Kasumi-1 (cell line): ENCODE measurements around the gene MAML2.
A peak's percentile ranks its signal among the peaks of the same experiment; 100 is the strongest.

ENCODE experiments used
- DNase-seq, 2 experiments: peaks; one replicate each; lab custom pipeline; 2025; lab: John Stamatoyannopoulos, UW

Gene MAML2

DNA sequence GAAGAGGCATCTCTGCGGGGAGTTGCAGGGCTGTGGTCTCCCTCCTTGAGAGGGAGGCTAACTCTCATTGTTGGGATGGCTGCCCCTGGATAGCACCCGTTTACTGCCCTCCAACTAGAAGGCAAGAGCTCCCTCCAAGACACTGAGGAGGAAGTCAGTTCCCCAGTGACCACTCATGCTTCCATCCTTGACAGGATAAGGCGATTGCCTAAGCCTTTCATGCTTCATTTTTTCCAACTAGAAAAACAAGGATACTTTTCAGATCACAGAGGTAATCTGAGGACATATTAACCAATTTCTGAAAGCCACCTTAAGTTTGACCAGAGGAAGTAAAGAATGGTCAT, 186.6 kb downstream of the MAML2 start:
- no peak for DNase-seq

DNA sequence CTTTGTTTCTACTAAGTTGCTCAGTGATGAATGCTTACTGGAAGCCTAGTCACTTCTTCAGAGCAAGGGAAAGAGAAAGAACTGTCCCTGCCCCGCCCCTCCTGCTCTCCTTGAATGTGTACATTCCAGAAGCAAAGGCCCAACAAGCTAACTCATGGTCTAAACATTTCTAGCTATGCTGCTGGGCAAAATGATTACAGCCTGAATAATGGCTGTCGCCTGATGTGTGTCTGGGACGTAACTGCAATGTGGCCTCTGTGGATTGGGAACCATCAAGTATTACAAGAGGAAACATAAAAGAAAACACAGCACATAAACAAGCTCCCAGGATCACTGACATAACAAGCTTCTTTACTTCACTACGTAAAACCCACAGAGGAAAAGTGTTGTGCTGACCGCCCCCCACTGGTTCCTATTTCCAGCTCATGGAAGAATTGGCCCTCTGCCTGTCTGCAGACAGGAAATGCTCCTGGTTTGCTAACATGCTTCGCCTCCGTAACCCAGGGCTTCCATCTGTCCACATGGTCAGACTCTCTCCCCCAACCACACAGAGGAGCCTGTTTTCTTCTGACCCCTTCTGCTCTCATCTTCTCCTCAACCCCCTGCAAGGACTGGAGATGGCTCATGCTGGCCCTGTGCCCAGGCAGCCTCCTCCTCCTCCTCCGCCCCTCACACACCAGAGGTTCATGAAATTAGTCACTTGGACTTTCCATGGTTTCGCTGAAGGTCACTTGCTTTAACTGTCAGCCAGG, 187.2 kb downstream of the MAML2 start:
- DNase-seq: peak; percentile 48 to 76

DNA sequence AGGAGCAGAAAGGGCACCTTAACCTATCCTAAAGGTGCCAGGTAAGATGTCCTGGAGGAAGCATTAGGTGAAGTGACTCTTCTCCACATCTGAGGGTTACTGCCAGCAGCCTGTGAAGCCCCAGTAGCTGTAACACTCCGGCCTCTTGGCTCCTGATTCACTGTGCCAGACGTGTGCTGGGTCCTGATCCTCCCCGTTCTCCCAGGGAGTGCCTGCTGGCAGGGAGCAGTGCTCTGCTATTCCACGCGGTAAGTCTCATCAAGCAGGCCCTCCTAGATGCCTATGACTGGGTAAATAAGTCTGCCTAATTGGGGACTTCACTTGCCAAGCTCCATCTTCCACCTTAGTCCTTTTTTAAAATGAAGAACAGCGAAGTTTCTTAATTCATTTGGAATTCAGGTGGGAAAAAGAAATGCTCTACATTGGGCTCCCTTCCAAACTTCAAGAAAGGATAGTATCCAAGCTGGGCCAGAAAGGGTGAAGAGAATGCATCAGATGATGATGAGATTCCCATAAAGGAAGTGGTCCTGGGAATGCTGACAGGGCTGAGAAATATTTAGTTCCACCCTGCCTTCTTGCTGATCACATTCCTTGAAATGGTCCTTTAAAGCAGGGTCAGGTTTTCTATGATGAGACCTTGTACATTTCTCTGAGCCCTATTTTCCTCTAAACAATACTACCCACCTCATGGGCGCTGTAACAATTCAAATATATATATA, 188.0 kb downstream of the MAML2 start:
- no peak for DNase-seq

DNA sequence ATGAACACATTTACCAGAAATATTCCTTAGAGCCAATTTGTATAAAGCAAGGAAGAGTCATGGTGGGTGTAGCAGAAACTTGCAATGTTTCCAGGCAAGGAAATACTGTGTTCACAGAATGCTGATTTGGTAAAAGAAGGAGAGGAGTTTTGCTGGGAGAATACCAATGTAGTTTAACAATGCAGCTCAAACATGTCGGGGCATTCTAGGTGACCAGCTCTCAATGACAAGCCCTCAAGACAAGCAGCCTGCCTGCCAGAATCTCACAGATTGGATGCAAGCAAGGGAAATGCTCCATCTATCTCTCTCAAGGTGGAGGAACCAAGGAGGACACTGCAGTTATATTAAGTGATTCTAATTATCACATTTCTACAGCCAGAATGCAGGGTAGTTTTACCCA, 190.4 kb downstream of the MAML2 start:
- DNase-seq: no peak

DNA sequence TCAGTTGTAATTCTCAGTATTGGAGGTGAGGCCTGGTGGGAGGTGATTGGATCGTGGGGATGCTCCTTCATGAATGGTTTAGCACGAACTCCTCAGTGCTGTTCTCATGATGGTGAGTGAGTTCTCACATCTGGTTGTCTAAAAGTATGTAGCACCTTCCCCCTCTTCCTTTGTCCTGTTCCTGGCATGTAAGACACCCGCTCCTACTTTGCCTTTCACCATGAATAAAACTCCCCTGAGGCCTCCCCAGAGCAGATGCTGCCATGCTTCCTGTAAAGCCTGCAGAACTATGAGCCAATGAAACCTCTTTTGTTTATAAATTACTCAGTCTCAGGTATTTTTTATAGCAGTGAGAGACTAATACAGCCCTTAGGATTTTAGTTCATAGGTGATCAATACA, 191.5 kb downstream of the MAML2 start:
- DNase-seq: no peak

DNA sequence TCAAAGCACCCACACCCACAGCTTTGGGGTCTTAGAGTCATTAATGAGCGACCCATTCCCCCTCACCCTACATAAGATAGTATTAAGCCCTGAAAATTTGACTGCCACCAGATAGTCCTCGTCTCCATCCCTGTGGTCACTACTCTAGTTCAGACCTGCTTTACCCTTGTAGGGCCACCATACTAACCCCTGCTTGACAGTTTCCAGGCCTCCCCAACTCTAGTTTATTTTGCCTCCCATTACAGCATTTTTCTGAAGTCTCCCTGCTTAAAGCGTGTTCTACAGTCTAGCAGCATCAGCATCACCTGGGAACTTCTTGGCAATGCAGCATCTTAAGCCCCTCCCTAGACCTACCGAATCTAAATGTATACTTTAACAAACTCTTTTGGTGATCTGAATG, 192.4 kb downstream of the MAML2 start:
- DNase-seq: no peak

DNA sequence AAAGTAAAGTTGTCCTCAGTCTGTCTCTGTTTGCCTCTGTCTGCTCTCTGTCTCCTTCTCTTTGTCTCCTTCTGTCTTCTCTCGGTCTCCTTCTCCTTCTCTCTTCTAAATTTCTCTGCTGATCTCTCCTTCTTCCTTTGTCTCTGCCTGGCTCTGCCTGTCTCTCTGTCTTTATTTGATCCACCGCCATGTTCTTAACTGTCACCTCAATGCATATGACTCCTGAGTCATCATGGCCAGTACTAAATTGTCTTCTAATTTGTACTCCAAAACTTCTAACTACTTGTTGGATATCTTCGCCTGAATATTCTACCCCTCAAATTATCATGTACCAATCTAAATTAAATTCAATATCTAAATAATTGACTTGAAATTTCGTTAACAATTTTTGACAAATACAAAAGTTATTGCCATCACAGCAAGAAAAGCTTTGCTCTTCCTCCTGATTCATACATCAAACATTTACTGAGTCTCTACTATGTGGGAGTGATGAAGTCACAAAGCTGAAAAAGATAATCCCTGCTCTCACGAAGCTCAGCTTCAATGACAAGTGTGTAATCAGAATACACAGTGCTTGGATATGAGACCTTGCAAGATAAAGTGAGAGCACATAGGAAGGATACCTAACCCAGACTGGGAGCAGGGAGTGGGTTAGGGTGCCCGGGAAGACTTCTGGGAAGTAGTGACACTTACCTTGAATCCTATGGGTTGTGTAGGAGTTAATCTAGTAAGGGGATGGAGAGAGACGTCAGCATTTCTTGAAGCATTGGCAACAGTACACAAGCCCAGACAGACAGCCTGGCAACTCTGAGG, 193.0 kb downstream of the MAML2 start:
- no peak for DNase-seq

DNA sequence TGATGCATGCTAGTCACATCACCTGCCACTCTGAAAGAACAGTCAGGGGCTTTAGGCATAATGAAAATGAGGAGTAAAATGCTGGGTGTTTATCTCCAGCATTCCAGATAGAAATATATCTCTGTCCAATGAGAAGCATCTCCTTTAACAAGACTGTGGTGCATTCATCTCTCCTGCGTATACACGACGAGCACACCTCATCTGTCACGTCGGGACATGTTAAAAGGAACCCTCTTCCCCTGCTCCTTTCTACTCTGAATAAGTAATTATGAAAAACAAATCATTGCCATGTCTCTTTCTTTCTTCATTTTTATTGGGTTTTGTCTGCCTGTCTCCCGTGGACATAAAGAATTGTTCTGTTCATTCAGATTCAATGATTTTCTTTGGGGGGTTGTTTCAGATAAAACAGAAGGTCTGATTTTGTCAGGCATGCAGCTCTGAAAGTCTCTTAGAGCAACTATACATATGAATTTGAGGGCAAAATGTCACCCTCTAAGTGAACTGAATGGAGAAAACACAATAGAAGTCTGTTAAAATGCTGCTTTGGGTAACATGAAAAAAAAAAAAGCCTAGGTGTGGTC, 195.0 kb downstream of the MAML2 start:
- DNase-seq: no peak

DNA sequence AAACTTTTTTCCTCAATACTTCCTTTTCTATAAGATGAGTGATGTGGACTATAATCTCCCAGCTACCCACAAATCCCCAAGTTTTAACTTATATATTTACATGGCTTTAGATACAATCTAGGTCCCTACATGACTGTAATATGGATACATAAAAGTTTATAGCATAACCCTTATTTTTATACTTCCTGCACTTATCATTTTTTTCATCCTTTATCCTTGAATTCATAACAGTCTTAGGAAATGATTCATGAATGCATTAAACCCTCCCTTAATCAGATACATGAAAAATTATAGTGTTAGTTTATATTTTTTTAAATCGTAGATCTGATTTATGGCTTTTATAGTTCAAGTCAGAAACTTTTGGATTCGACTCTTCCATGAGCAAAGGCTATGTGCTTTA, 195.8 kb downstream of the MAML2 start:
- DNase-seq: no peak

DNA sequence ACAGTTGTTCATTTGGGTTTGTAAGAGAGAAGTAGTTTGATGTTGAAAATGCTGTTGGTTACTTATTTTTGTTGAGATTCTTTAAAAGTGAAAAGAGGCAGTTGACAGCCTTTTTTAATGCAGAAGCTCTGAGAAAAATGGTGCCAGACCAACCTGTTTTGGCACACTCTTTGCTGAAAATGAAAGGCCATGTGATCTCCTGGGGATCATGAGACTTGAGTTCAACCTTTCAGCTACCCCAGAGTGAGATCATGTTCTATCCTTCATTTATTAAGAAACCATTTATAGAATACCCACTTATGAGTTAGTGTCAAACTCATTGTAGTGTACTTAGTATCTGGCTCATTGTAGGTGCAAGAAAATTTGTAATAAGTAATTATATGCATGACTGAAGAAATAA, 196.2 kb downstream of the MAML2 start:
- DNase-seq: no peak

DNA sequence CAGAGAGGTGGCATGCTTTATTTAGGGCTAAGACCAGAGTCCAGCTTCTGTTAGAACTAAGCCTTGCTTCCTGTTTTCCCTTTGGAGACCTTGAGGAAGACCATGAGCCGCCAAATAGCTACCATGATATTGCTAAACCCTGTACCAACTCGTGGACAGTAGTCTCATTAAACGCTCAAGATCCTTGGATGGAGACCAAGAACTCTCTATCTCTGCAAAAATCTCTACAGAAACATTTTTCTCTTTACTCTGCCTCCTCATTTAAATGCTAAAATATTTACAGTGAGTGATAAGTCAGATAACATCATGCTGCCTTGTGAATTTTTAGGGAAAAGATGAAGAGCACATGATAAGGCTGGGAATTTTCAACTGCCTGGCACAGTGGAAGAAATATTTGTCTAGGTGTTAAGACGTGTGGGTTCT, 197.8 kb downstream of the MAML2 start:
- no peak for DNase-seq

DNA sequence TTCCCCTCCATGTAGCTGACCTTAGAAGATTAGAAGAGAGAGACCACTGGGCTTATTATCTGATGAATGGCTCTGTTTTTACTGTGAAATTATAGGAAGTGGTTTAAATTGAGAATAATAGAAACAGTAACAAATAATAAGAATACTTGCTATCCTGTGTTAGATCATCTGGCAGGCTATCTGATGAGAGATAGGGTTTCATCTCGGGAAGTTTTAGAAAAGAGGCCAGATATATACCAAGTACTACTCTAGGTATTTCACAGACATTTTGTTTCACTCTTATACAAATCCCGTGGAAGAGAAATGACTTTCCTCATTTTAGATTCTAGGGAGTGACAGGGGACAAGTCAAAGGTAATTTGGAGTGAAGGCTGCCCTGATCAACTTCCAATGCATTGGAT, 198.4 kb downstream of the MAML2 start:
- DNase-seq: no peak

DNA sequence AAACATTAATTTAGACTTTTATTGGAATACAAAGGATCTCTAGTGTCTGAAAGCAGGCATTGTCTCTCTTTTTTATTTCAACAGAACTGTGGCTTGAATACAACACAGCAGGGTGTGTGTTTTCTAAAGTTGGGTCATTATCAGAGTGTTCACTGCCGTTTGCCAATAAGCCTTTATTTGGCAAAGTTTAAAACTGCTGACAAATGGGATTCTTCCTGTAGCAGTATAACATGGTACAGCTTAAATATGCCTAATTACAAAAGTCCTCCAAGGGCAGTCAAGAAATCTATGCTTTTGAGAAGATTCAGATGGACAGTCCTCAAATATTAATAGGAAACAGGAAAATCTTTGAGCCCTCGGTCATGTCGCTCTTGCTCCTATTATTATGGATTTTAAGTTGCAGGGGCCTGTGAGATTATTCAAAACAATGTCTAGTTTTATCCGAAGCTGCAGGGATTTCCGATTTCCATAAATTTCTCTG, 199.9 kb downstream of the MAML2 start:
- no peak for DNase-seq

DNA sequence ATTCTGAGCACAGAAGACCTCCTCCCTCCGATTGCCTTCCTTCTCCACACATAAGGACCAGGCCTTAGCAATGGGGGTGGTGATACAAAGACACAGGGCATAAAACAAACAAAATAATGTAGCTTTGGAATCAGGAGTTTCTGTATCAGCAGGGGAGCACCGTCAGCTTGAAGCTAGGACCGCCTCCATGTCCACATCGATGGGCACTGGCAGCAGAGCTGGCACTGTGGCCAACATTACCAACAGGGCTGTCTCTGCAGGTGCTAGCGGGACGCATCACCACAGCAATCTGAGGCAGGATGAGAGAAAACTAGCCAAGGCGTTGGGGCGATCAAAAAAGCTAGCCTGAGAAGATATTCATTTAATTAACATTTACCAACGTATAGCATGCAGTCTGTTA, 201.4 kb downstream of the MAML2 start:
- DNase-seq: no peak

DNA sequence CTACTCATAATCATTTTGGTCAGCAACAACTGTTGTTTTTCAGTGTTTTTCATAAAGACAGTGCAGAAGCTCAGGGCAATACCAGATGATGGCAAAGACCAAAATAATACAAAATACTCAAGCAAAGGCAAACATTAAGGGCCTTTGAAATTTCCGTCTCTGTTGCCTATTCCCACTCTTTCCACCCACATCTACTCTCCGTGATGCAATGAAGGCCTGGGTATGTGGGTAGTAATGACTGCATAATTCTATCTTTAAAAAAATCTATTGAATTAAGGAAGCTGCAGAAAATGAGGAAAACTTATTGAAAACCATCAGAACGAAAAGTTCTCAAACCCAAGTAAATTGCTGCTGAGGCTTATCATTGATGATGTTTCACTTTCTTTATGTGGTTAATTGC, 203.3 kb downstream of the MAML2 start:
- no peak for DNase-seq

DNA sequence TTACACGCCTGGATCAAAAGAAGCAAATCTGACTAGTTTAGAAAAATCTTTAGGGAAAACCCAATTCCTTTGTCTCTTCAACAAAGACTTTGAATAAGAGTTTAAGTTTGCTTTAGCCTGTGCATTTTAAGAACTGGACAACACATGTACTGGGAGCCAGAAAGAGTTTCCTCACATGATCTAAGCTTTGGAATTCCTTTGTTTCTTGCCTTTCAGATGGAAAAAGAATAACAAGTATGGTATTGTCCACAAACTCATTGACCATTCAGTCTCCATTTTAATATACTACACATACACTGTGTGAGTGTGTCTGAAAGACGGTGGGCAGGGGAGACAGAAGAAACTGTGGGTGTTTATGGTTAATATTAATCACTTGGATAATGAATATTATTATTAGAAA, 205.6 kb downstream of the MAML2 start:
- no peak for DNase-seq

DNA sequence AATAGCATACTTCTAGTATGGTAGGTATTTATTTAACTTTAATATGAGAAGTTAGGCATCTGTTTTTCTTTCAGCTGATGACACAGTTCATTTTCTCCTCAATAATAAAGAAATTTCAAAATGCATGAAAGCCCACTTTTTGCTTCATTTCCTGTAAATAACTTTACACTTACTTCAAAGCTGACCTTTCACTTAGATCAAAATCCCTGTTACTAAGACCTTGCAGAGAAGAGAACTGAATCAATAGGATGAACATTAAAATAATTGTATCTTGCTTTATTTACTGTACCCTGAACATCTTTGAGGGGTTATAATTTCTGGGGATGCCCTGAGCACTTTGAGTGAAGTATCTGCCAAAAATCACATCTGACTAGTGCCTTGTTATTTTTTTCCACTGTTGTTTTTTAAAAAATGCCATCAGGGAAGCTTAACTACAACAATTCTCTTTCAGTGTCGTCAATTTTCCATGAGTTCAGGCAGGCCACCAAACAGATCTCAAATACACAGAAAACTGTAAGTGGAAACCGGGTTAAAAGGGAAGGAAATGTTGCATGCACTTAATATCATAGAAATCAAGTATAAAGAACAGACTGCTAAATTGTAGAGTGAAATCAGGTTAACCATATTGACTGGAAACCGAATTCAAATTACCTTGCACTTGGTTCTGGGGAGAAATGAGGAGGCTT, 206.2 kb downstream of the MAML2 start:
- no peak for DNase-seq

DNA sequence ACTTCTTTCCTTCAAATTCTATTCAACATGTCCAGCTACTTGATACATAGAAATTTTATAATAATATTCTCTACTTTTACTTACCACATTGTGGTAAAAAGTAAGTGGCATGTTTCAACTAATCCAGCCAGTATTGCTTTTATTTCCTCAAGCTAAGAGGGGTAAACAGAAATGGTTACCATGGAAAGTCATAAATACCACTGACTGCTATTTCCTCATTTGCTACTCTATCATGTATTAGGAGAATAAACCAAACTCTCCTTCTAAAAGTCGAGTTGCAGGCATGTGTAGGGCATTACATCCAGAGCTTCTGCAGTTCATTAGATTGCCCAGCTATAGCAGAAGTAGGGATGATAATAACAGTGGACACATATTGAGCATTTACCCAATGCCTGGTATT, 208.4 kb downstream of the MAML2 start:
- peak; percentile 58 to 59 for DNase-seq

DNA sequence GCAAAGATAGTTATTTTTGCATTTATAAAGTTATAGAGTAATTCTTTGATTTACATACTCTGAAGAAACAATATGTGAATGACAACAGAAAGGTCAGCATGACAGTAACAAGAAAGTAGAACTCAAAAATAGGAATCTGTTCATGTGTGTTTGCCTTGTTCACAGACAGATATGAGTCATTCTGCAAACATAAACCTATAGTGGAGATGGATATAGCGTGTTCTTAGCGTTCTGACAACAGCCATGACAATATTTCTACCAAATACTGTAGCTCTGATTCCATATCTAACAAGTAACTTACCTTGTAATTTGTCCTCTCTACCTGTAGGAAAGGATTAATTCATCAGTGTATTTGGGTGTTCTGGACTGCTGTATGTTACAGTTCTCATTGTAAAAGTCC, 210.6 kb downstream of the MAML2 start:
- DNase-seq: no peak

DNA sequence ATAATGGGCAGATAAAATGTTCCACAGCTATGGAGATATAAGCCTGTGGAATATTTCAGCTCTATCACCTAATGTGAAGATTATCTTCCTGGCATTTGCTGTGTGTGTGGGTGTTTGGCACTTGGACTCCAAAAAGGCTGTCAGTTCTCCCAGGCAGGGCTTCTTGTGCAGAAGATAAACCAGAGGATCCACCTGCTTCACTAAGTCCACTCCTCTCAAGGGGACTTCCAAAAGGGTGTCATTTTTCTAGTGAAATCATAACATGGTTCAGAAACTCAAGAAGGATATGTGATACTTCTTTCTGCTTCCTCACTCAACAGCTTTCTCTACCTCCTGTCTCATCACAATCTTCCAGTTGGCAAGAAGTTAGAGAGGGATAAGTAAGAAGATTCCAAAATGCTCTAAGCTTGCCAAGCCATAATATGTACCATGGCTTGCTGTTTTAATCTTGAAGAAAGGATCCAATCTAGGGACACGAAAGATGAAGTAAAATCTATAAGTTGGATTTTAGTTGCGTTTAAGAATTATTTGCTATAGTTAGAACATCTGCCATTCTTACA, 212.9 kb downstream of the MAML2 start:
- DNase-seq: no peak

DNA sequence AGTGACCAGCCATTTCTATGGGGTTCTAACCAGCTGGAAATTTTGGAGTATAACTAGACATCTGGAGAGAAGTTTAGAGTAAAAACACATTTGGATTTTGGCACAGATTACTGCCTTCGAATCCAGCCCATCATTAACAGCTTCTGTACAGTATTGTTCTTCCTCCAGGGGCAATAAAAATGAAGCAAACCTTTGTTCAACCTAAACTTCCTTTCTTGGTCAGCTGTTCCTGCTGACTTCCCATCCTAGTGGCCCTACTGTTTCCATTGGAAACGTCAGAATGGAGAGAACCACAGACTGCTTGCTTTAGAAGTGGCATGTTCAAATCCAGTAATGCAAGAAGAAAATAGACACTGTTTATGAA, 215.4 kb downstream of the MAML2 start:
- no peak for DNase-seq
